Endothelial cell of umbilical vein (primary cell): ENCODE results near the gene UQCRC1. TPM values are rescaled to one million over a fixed set of nuclear protein-coding genes. Genes with fewer than 3 reads are reported as not detected.

ENCODE experiments used
- BruUV-seq: library from RNA; stranded (reverse); fragments of 400-500 nt; replicated peaks from 2 replicates; lab custom pipeline; 2021; lab: Mats Ljungman, UMichigan
- CTCF ChIA-PET: fragments of 300-600, 350-600 bp; sonication (Branson Sonifier 250); formaldehyde crosslinking; loops from one replicate; lab custom pipeline; 2021; ENCODE audit warnings: antibody characterized with exemption, inconsistent platforms; lab: Charles Lee
- POLR2A ChIA-PET: fragments of 300-600, 350-600 bp; sonication (Branson Sonifier 250); formaldehyde crosslinking; loops from one replicate; lab custom pipeline; 2021; ENCODE audit warnings: antibody characterized with exemption, inconsistent platforms; lab: Charles Lee
- DNase-seq: peaks from one replicate; pipeline ENCODE4 v3.0.0-alpha.2; 2011; ENCODE audit warnings: low read depth, low spot score
- FAIRE-seq: peaks from 2 replicates; lab custom pipeline; 2011; peaks lifted over from hg19 to GRCh38; lab: Jason Lieb, UNC
- H2AFZ ChIP-seq: 2 replicates; pipeline ENCODE4 v1.6.0; 2012; ENCODE audit warnings: low read depth, low read length, control low read depth, inconsistent platforms
- H3K27ac ChIP-seq: 2 replicates; pipeline ENCODE4 v1.5.1; 2011; ENCODE audit warnings: low read depth, mild to moderate bottlenecking, control low read depth, low read length, moderate library complexity; ENCODE audit not compliant: insufficient read depth
- H3K27me3 ChIP-seq, 2 experiments: 2 replicates each; pipeline versions ENCODE4 v1.6.0 to v1.6.1; 2011; ENCODE audit warnings: low read length in 2 of 2, mixed read lengths in 1 of 2; ENCODE audit not compliant: control insufficient read depth in 2 of 2, insufficient read depth in 2 of 2
- H3K36me3 ChIP-seq, 2 experiments: 2 replicates in 1 of 2; 3 replicates in 1 of 2; pipeline ENCODE4 v1.5.1; 2011; ENCODE audit warnings: low read length in 2 of 2, mild to moderate bottlenecking in 1 of 2, moderate library complexity in 1 of 2; ENCODE audit not compliant: control insufficient read depth in 2 of 2, insufficient read depth in 2 of 2; ENCODE audit errors: extremely low read depth in 1 of 2
- H3K4me1 ChIP-seq: 3 replicates; pipeline ENCODE4 v1.5.1; 2011; ENCODE audit warnings: mild to moderate bottlenecking, low read length; ENCODE audit not compliant: control insufficient read depth, insufficient read depth; ENCODE audit errors: extremely low read depth
- H3K4me2 ChIP-seq: 2 replicates; pipeline ENCODE4 v1.6.1; 2011; ENCODE audit warnings: low read length, control low read depth, mixed read lengths; ENCODE audit not compliant: insufficient read depth
- H3K4me3 ChIP-seq, 3 experiments: fragments of 200-600 bp in 1 of 3; sonication (generic), shearing (Covaris generic) in 1 of 3; replicated peaks in 1 of 3; 2 replicates each; pipeline ENCODE4 v1.5.1; 2011 to 2016; ENCODE audit warnings: control low read depth in 3 of 3, low read length in 3 of 3, mild to moderate bottlenecking in 2 of 3, inconsistent platforms in 1 of 3, low read depth in 1 of 3, moderate library complexity in 1 of 3; ENCODE audit not compliant: insufficient read depth in 1 of 3
- H3K79me2 ChIP-seq: 2 replicates; pipeline ENCODE4 v1.6.0; 2012; ENCODE audit warnings: low read length, inconsistent platforms; ENCODE audit not compliant: control insufficient read depth, insufficient read depth
- H3K9ac ChIP-seq: replicated peaks from 2 replicates; pipeline ENCODE3; 2011; ENCODE audit warnings: low read length, control low read depth; ENCODE audit not compliant: insufficient read depth; ENCODE audit errors: extremely low read depth
- H3K9me1 ChIP-seq: replicated peaks from 3 replicates; pipeline ENCODE4 v1.6.0; 2011; ENCODE audit warnings: mild to moderate bottlenecking, low read length; ENCODE audit not compliant: control insufficient read depth, insufficient read depth; ENCODE audit errors: extremely low read depth
- H3K9me3 ChIP-seq: replicated peaks from 2 replicates; pipeline ENCODE4 v1.5.1; 2012; ENCODE audit warnings: low read length, inconsistent platforms; ENCODE audit not compliant: control insufficient read depth, insufficient read depth
- H4K20me1 ChIP-seq: replicated peaks from 2 replicates; pipeline ENCODE3; 2011; ENCODE audit warnings: mild to moderate bottlenecking, low read length; ENCODE audit not compliant: control insufficient read depth, insufficient read depth; ENCODE audit errors: extremely low read depth
- EZH2 ChIP-seq: IDR thresholded peaks from 2 replicates; pipeline ENCODE4 v1.6.1; 2012; ENCODE audit warnings: borderline replicate concordance, low read depth, mild to moderate bottlenecking, moderate library complexity, low read length, inconsistent platforms; ENCODE audit not compliant: severe bottlenecking
- FOS ChIP-seq: IDR thresholded peaks from 2 replicates; pipeline ENCODE4 v1.6.1; 2011; ENCODE audit warnings: mild to moderate bottlenecking, low read length, moderate library complexity, borderline replicate concordance; ENCODE audit not compliant: insufficient read depth
- GATA2 ChIP-seq: IDR thresholded peaks from 2 replicates; pipeline ENCODE4 v1.7.0; 2011; ENCODE audit warnings: low read depth, mild to moderate bottlenecking, moderate library complexity, mixed read lengths, low read length; ENCODE audit not compliant: insufficient read length, insufficient read depth
- JUN ChIP-seq: IDR thresholded peaks from 2 replicates; pipeline ENCODE4 v1.6.1; 2011; ENCODE audit warnings: borderline replicate concordance, low read depth; ENCODE audit not compliant: insufficient read length, insufficient read depth
- MYC ChIP-seq: IDR thresholded peaks from one replicate; pipeline ENCODE4 v1.6.1; 2011; ENCODE audit warnings: mild to moderate bottlenecking, low read depth, low read length
- POLR2AphosphoS5 ChIP-seq: IDR thresholded peaks from 2 replicates; pipeline ENCODE4 v1.6.1; 2012; ENCODE audit warnings: low read depth, mild to moderate bottlenecking, control low read depth, low read length, moderate library complexity; ENCODE audit not compliant: insufficient read depth
- dilution Hi-C: fragments of 300-500 bp; cut with MboI; formaldehyde crosslinking; loops from one replicate; pipeline ENCODE4 v1.15.0; 2019; ENCODE audit warnings: low sequenced_read_pairs; ENCODE audit not compliant: extremely low pct_ligation_motif_present
- intact Hi-C: fragments of 100-400 bp; cut with micrococcal nuclease; formaldehyde crosslinking; loops from one replicate; pipeline ENCODE4 v1.10.0; 2022
- polyA plus RNA-seq, 4 experiments: library from polyadenylated mRNA; depleted of rRNA in 3 of 4; stranded (reverse) in 3 of 4; unstranded in 1 of 4; fragments of >200 nt; gene quantifications; 2 replicates each; pipeline versions ENCODE4 v1.2.1 to v1.2.3, GENCODE V29; 2011 to 2012; ENCODE audit warnings: missing spikeins in 1 of 4
- total RNA-seq: library from RNA; stranded (reverse); gene quantifications from 2 replicates; pipeline ENCODE4 v1.2.3, GENCODE V29; 2021
- TF ChIP-seq, protein P1 (sequence below), 2 donors: IDR thresholded peaks; 1 replicate in 1 of 2; 2 replicates in 1 of 2; pipeline ENCODE4 v1.5.1; 2011; ENCODE audit warnings: low read length in 2 of 2, mild to moderate bottlenecking in 2 of 2, moderate library complexity in 2 of 2, control low read depth in 1 of 2, inconsistent platforms in 1 of 2, low read depth in 1 of 2; ENCODE audit not compliant: insufficient read depth in 1 of 2; ENCODE audit errors: extremely low read depth in 1 of 2
- TF ChIP-seq, protein P2 (sequence below): IDR thresholded peaks from 2 replicates; pipeline ENCODE4 v1.6.1; 2011; ENCODE audit not compliant: insufficient read depth, insufficient read length

The UQCRC1 gene
- total and polyA plus RNA-seq, 2 donors (not counting 3 experiments of a cell fraction or from before 2014, with no cell fraction given), result 184 to 427 TPM

DNA sequence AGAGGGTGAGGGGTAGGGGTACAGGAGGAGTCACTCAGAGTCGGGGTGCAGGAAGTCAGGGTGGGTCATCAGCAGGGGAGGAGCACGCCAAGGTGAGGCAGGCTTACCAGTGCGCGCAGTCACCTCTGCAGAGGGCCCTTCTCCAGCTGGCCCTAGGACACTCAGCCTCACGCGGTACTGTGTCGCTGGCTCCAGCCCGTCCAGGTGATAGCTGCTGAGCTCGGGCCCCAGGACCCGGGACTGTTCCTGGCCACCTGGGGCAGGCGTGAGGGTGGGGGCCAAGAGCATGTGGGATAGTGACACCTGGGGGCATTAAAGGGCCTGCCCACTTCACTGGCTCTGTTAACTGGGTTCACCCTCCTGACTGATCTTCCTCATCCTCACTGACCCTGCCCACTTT, 21.8 kb downstream of the UQCRC1 start:
- Histone ChIP-seq H3K36me3 (no peaks in the 10 kb centered on the region), H3K4me1 (no peaks in the 10 kb centered on the region), H3K9ac (no peak overlapping the region), H3K4me2 (no peak overlapping the region), H3K4me3 (no peak overlapping the region), H3K27me3 (peaks cover 0 to 5% of the 10 kb centered on the region in 2 experiments), H3K9me1 (no peaks in the 10 kb centered on the region), H3K79me2 (no peaks in the 10 kb centered on the region), H4K20me1 (no peaks in the 10 kb centered on the region), H2AFZ (no peak overlapping the region), H3K9me3 (no peaks in the 10 kb centered on the region), H3K27ac (no peak overlapping the region)
- FAIRE-seq (no peak), DNase-seq (no peak)
- CTCF ChIA-PET, result interaction anchor here (1.5 kb wide), 1 partner anchor 11 kb away, joined by 3 read pairs; no protein-coding TSS in a partner anchor
- dilution Hi-C loops (no loop called here), intact Hi-C loops (no loop called here)
- TF ChIP-seq EZH2 (no peak), JUN (no peak), MYC (no peak), FOS (no peak), POLR2AphosphoS5 (no peak), GATA2 (no peak)
- TF ChIP-seq, protein P1, sequence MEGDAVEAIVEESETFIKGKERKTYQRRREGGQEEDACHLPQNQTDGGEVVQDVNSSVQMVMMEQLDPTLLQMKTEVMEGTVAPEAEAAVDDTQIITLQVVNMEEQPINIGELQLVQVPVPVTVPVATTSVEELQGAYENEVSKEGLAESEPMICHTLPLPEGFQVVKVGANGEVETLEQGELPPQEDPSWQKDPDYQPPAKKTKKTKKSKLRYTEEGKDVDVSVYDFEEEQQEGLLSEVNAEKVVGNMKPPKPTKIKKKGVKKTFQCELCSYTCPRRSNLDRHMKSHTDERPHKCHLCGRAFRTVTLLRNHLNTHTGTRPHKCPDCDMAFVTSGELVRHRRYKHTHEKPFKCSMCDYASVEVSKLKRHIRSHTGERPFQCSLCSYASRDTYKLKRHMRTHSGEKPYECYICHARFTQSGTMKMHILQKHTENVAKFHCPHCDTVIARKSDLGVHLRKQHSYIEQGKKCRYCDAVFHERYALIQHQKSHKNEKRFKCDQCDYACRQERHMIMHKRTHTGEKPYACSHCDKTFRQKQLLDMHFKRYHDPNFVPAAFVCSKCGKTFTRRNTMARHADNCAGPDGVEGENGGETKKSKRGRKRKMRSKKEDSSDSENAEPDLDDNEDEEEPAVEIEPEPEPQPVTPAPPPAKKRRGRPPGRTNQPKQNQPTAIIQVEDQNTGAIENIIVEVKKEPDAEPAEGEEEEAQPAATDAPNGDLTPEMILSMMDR (IDR thresholded peaks at IDR 0.05; ENCODE audit: extremely low read depth in 1 of 2, insufficient read depth in 1 of 2, low read depth in 1 of 2, low read length in 2 of 2), result no peak
- TF ChIP-seq, protein P2, sequence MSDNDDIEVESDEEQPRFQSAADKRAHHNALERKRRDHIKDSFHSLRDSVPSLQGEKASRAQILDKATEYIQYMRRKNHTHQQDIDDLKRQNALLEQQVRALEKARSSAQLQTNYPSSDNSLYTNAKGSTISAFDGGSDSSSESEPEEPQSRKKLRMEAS, result no peak
- no TSS peak for BruUV-seq
- POLR2A ChIA-PET, result no interaction called here
